ENCODE measurements around the gene RPS14. TPM values are rescaled to one million over a fixed set of nuclear protein-coding genes. Genes with fewer than 3 reads are reported as not detected.
A peak's percentile ranks its signal among the peaks of the same experiment; 100 is the strongest.
"Not testable (repeated sequence)": the region's sequence is repeated elsewhere in the genome, so short reads cannot be mapped to it uniquely, and the experiment has no call there.

Gene RPS14
- total and polyA plus RNA-seq, 10 of the 15 experiments (the other 5 are each of a cell fraction or from before 2014, with no cell fraction given) = 2,295 to 4,047 (median 2,787) TPM

- intact Hi-C loops (cut with micrococcal nuclease; ENCODE audit: unreplicated experiment); H3K79me2 ChIP-seq (ENCODE audit: control insufficient read depth, insufficient read depth, low read length); BruUV-seq (replicated peaks); SMC1A ChIA-PET (ENCODE audit: uncharacterized antibody, unreplicated experiment); H3K9ac ChIP-seq (ENCODE audit: control insufficient read depth, insufficient read depth, low read length); in situ Hi-C loops (cut with MboI); ATAC-seq; H3K36me3 ChIP-seq (ENCODE audit: control insufficient read depth in 2 of 2, insufficient read depth in 2 of 2, low read length in 1 of 2); POLR2A ChIA-PET; H3K27me3 ChIP-seq (replicated peaks in 1 of 2; ENCODE audit: control insufficient read depth in 2 of 2, insufficient read depth in 2 of 2, low read length in 1 of 2); H3K9me3 ChIP-seq (replicated peaks; ENCODE audit: control insufficient read depth, insufficient read depth, low read length); H4K20me1 ChIP-seq (ENCODE audit: control insufficient read depth, insufficient read depth); FAIRE-seq; H3K4me3 ChIP-seq; DNase-seq (ENCODE audit: low read depth, low spot score): not testable (repeated sequence)
- peak overlapping the region; percentile 84 for H3K4me2 ChIP-seq (ENCODE audit: control insufficient read depth, insufficient read depth)
- WGBS (ENCODE audit: insufficient coverage, insufficient replicate concordance, low lambda C conversion rate, missing lambda C conversion rate) = 97% methylated on average over 6 of the region's 6 CpGs
- RAD21 ChIA-PET (ENCODE audit: unreplicated experiment) = interaction anchor here (2.0 kb wide), 1 partner anchor 13 kb away, joined by 7 read pairs; no protein-coding TSS in a partner anchor
- peaks cover 24% of the 10 kb centered on the region for H3K4me1 ChIP-seq (ENCODE audit: control insufficient read depth, insufficient read depth, low read length)
- H3K27ac ChIP-seq (ENCODE audit: control insufficient read depth, insufficient read depth) = peak overlapping the region; percentile 27
- CTCF ChIA-PET = interaction anchor here (3.9 kb wide), 1 partner anchor 16 kb away, joined by 21 read pairs; no protein-coding TSS in a partner anchor
- H2AFZ ChIP-seq (ENCODE audit: control insufficient read depth, low read depth, low read length) = peak overlapping the region; percentile 37; the same call in 1 of the 2 replicates
- peak; percentile 40; the same call in 1 of the 2 replicates for TF ChIP-seq HDGF (IDR thresholded peaks at IDR 0.05)
- TF ChIP-seq MLLT1 (IDR thresholded peaks at IDR 0.05) = peak; percentile 76
Observed at GRCh38 chr5:150476568-150476967, 27.0 kb upstream of the RPS14 start.

GRCh38 chr5:150473673-150474358 is 24.3 kb upstream of the RPS14 start:
- H2AFZ ChIP-seq (ENCODE audit: control insufficient read depth, low read depth, low read length) = no peak overlapping the region
- 71% methylated on average over 12 of the region's 12 CpGs for WGBS (ENCODE audit: insufficient coverage, insufficient replicate concordance, low lambda C conversion rate, missing lambda C conversion rate)
- SMC1A ChIA-PET (ENCODE audit: uncharacterized antibody, unreplicated experiment) = no interaction called here
- H3K4me3 ChIP-seq = no peak overlapping the region
- no peaks in the 10 kb centered on the region for H3K27me3 ChIP-seq (replicated peaks in 1 of 2; ENCODE audit: control insufficient read depth in 2 of 2, insufficient read depth in 2 of 2, low read length in 1 of 2)
- H3K9me3 ChIP-seq (replicated peaks; ENCODE audit: control insufficient read depth, insufficient read depth, low read length) = no peaks in the 10 kb centered on the region
- CTCF ChIA-PET = interaction anchor here (1.3 to 3.9 kb wide), 3 partner anchors 14 to 34 kb away, joined by 4 to 21 read pairs (median 5); partner anchors contain the start of gene RPS14
- no peaks in the 10 kb centered on the region for H3K36me3 ChIP-seq (ENCODE audit: control insufficient read depth in 2 of 2, insufficient read depth in 2 of 2, low read length in 1 of 2)
- no peak for DNase-seq (ENCODE audit: low read depth, low spot score)
- intact Hi-C loops (cut with micrococcal nuclease; ENCODE audit: unreplicated experiment) (no loop called here), in situ Hi-C loops (cut with MboI) (no loop called here)
- H4K20me1 ChIP-seq (ENCODE audit: control insufficient read depth, insufficient read depth) = no peaks in the 10 kb centered on the region
- ATAC-seq = no peak
- no peak overlapping the region for H3K27ac ChIP-seq (ENCODE audit: control insufficient read depth, insufficient read depth)
- no peak for FAIRE-seq
- peaks cover 21% of the 10 kb centered on the region for H3K4me1 ChIP-seq (ENCODE audit: control insufficient read depth, insufficient read depth, low read length)
- no peaks in the 10 kb centered on the region for H3K79me2 ChIP-seq (ENCODE audit: control insufficient read depth, insufficient read depth, low read length)
- BruUV-seq (replicated peaks) = no TSS peak
- no peak overlapping the region for H3K4me2 ChIP-seq (ENCODE audit: control insufficient read depth, insufficient read depth)
- POLR2A ChIA-PET = interaction anchor here (0.6 kb wide), 1 partner anchor 26 kb away, joined by 3 read pairs; no protein-coding TSS in a partner anchor
- no peak overlapping the region for H3K9ac ChIP-seq (ENCODE audit: control insufficient read depth, insufficient read depth, low read length)
- RAD21 ChIA-PET (ENCODE audit: unreplicated experiment) = interaction anchor here (1.0 kb wide), 1 partner anchor 14 kb away, joined by 4 read pairs; no protein-coding TSS in a partner anchor
- TF ChIP-seq HDAC6 (IDR thresholded peaks at IDR 0.05; ENCODE audit: unreplicated experiment) (no peak), SUPT20H (IDR thresholded peaks at IDR 0.05; ENCODE audit: borderline replicate concordance, control insufficient read depth, low read depth, low read length) (no peak), SMC3 (IDR thresholded peaks at IDR 0.05; ENCODE audit: borderline replicate concordance, low read length) (no peak), ZNF217 (IDR thresholded peaks at IDR 0.05) (no peak), JUND (IDR thresholded peaks at IDR 0.05; ENCODE audit: low read depth, low read length) (no peak), BCL3 (IDR thresholded peaks at IDR 0.05; ENCODE audit: borderline replicate concordance, insufficient read depth, low read depth, low read length, poor library complexity, severe bottlenecking) (no peak), ATF2 (IDR thresholded peaks at IDR 0.05; ENCODE audit: low read length) (no peak)

All from GM12878 (cell line).